Mammary epithelial cell (primary cell): ENCODE results near the gene LRP1.

Source experiments
- CTCF ChIP-seq, 2 donors: IDR thresholded peaks in 1 of 2; conservative IDR thresholded peaks in 1 of 2; 2 replicates each; pipeline ENCODE4 v1.5.1; 2011 to 2012; ENCODE audit warnings: inconsistent platforms in 2 of 2, low read length in 2 of 2, mild to moderate bottlenecking in 2 of 2, control low read depth in 1 of 2, low read depth in 1 of 2; ENCODE audit not compliant: insufficient read depth in 1 of 2; ENCODE audit errors: extremely low read depth in 1 of 2
- EZH2 ChIP-seq: IDR thresholded peaks from 2 replicates; pipeline ENCODE4 v1.6.1; 2012; ENCODE audit warnings: low read length, inconsistent platforms, borderline replicate concordance

GRCh38 chr12:57079821-57080220, 48.5 kb upstream of the LRP1 start:
- no peak for TF ChIP-seq EZH2
- TF ChIP-seq CTCF (conservative IDR thresholded peaks at IDR 0.05 in 1 of 2, IDR thresholded peaks at IDR 0.05 in 1 of 2; ENCODE audit: extremely low read depth in 1 of 2, insufficient read depth in 1 of 2, low read depth in 1 of 2, low read length in 2 of 2) = no peak
